Stimulated activated naive CD8-positive, alpha-beta T cell treated with anti-CD3 and anti-CD28 coated beads, Interleukin-15, Interleukin-2, amounts not matched to agents 100 ng/mL and 50 ng/mL, for 24 hours (primary cell): Measurements from ENCODE around the gene MAGI2.
"Not testable (repeated sequence)": the region's sequence is repeated elsewhere in the genome, so short reads cannot be mapped to it uniquely, and the experiment has no call there.

ENCODE experiments used
- H3K27ac Mint-ChIP-seq: one replicate; pipeline ENCODE4 v1.8.0; 2021; ENCODE audit warnings: mild to moderate bottlenecking, mixed read lengths
- H3K27me3 Mint-ChIP-seq: one replicate; pipeline ENCODE4 v1.8.0; 2021; ENCODE audit warnings: mixed read lengths
- H3K36me3 Mint-ChIP-seq: one replicate; pipeline ENCODE4 v1.8.0; 2021; ENCODE audit warnings: low read depth, mixed read lengths
- H3K4me1 Mint-ChIP-seq: one replicate; pipeline ENCODE4 v1.8.0; 2021; ENCODE audit warnings: low read depth, mixed read lengths
- H3K4me3 Mint-ChIP-seq: one replicate; pipeline ENCODE4 v1.8.0; 2021; ENCODE audit warnings: mild to moderate bottlenecking, mixed read lengths
- H3K9me3 Mint-ChIP-seq: one replicate; pipeline ENCODE4 v1.8.0; 2021; ENCODE audit warnings: mixed read lengths

Gene MAGI2

GRCh38 chr7:79093421-79093820 is 360.0 kb downstream of the MAGI2 start:
- peaks cover 6% of the 10 kb centered on the region for H3K9me3 Mint-ChIP-seq
- no peaks in the 10 kb centered on the region for H3K27me3 Mint-ChIP-seq
- H3K36me3 Mint-ChIP-seq: no peaks in the 10 kb centered on the region
- H3K27ac Mint-ChIP-seq: no peak overlapping the region
- no peak overlapping the region for H3K4me3 Mint-ChIP-seq
- no peaks in the 10 kb centered on the region for H3K4me1 Mint-ChIP-seq

DNA sequence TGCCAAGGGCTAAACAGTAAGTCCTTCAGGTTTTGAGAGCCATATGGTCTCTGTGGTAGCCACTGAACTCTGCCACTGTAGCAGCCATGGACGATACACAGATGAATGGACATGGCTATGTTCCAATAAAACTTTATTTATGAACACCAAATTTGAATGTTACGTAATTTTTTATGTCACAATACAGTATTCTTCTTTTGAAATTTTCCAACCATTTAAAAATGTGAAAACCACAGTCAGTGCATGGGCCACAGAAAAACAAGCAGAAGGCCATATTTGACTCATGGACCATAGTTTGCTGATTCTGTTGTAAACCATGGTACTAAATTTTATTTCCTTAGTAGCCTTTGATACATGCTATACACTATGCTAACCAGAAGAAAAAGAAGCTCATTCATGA is 361.8 kb downstream of the MAGI2 start:
- Mint-ChIP-seq H3K9me3 (peaks cover 6% of the 10 kb centered on the region), H3K27ac (no peak overlapping the region), H3K4me3 (no peak overlapping the region), H3K36me3 (no peaks in the 10 kb centered on the region), H3K4me1 (no peaks in the 10 kb centered on the region), H3K27me3 (no peaks in the 10 kb centered on the region)

GRCh38 chr7:79091011-79091410 is 362.5 kb downstream of the MAGI2 start:
- Mint-ChIP-seq H3K9me3 (peaks cover 3% of the 10 kb centered on the region), H3K4me3 (no peak overlapping the region), H3K27me3 (no peaks in the 10 kb centered on the region), H3K27ac (no peak overlapping the region), H3K36me3 (no peaks in the 10 kb centered on the region), H3K4me1 (no peaks in the 10 kb centered on the region)

GRCh38 chr7:79090543-79090942 is 362.9 kb downstream of the MAGI2 start:
- H3K4me3 Mint-ChIP-seq: no peak overlapping the region
- no peaks in the 10 kb centered on the region for H3K4me1 Mint-ChIP-seq
- H3K27ac Mint-ChIP-seq: no peak overlapping the region
- H3K9me3 Mint-ChIP-seq: no peaks in the 10 kb centered on the region
- H3K27me3 Mint-ChIP-seq: no peaks in the 10 kb centered on the region
- H3K36me3 Mint-ChIP-seq: no peaks in the 10 kb centered on the region

- Mint-ChIP-seq H3K9me3 (peaks cover 3% of the 10 kb centered on the region), H3K4me1 (no peaks in the 10 kb centered on the region), H3K4me3 (no peak overlapping the region), H3K27ac (no peak overlapping the region), H3K36me3 (no peaks in the 10 kb centered on the region), H3K27me3 (no peaks in the 10 kb centered on the region)
These were observed 369.0 kb downstream of the MAGI2 start for GRCh38 chr7:79084423-79084822.

DNA sequence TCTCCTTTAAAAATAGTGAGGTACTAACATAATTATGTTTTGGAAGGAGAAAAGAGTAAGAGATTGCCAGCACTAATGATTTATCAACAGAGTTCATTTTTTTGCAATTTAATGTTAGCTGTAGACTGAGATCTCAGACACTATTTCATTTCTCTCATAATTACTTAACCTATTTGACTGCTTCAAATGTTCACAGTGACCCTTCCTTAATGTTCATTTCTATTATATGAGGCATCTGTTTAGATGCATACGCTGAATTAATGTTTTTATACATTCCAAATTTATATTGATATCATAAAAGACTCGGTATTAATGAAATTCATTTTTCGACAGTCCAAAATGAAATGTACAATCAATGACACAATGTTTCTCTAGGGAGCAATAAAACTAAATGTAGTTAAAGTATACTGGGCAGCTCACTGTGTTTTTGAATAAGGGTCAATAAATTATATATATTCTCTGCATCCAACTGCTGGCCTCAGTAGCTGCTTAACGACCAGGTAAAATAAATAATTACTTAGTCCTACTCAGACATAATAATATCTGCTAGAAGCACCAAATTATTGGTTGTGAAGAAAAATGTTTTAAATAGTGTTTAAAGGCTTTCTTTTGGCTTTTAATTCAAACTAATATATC is 373.4 kb downstream of the MAGI2 start:
- peaks cover 7% of the 10 kb centered on the region for H3K9me3 Mint-ChIP-seq
- H3K27ac Mint-ChIP-seq: no peak overlapping the region
- no peak overlapping the region for H3K4me3 Mint-ChIP-seq
- no peaks in the 10 kb centered on the region for H3K4me1 Mint-ChIP-seq
- no peaks in the 10 kb centered on the region for H3K27me3 Mint-ChIP-seq
- no peaks in the 10 kb centered on the region for H3K36me3 Mint-ChIP-seq

DNA sequence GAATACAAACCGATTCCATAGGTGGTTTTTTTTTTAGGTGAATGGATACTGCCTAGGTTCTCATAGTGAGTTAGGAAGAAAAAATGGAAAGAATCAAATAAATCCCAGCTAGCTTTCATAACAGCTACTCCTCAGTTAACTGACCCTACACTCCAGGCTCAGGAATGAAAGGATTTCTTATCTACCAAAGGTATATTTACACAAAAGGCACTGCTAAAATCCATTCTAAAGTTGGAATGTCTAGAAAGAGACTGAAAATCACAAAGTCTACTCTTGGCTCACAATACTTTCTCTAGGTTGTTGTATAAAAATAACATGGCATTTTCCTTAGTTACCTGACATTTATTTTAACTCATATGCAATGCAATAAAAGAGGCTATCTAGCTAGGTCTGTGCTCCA is 375.2 kb downstream of the MAGI2 start:
- Mint-ChIP-seq H3K36me3 (no peaks in the 10 kb centered on the region), H3K9me3 (peaks cover 7% of the 10 kb centered on the region), H3K4me1 (no peaks in the 10 kb centered on the region)

DNA sequence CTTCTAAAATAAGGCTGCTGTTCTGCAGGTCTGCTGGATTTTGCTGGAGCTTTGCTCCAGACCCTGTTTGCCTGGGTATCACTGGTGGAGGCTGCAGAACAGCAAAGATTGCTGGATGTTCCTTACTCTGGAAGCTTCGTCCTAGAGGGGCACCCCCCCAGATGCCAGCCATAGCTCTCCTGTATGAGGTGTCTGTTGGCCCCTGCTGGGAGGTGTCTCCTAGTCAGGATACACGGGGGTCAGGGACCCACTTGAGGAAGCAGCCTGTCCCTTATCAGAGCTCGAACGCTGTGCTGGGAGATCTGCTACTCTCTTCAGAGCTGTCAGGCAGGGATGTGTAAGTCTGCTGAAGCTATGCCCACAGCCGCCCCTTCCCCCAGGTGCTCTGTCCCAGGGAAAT is 382.3 kb downstream of the MAGI2 start:
- not testable (repeated sequence) for H3K4me3 Mint-ChIP-seq, H3K36me3 Mint-ChIP-seq, H3K4me1 Mint-ChIP-seq, H3K27me3 Mint-ChIP-seq, H3K27ac Mint-ChIP-seq
- H3K9me3 Mint-ChIP-seq: peaks cover 10% of the 10 kb centered on the region

More for the DNA sequence above, 375.2 kb downstream of the MAGI2 start:
- H3K27me3 Mint-ChIP-seq: no peaks in the 10 kb centered on the region
- H3K4me3 Mint-ChIP-seq: no peak overlapping the region
- no peak overlapping the region for H3K27ac Mint-ChIP-seq

- Mint-ChIP-seq H3K4me3 (no peak overlapping the region), H3K27ac (no peak overlapping the region), H3K27me3 (no peaks in the 10 kb centered on the region), H3K36me3 (no peaks in the 10 kb centered on the region), H3K9me3 (peaks cover 19% of the 10 kb centered on the region), H3K4me1 (no peaks in the 10 kb centered on the region)
These were observed 389.2 kb downstream of the MAGI2 start for GRCh38 chr7:79064187-79064823.

- Mint-ChIP-seq H3K27me3 (no peaks in the 10 kb centered on the region), H3K36me3 (no peaks in the 10 kb centered on the region), H3K4me1 (no peaks in the 10 kb centered on the region), H3K9me3 (peaks cover 19% of the 10 kb centered on the region), H3K27ac (no peak overlapping the region), H3K4me3 (no peak overlapping the region)
These were observed 390.3 kb downstream of the MAGI2 start for GRCh38 chr7:79063019-79063698.

DNA sequence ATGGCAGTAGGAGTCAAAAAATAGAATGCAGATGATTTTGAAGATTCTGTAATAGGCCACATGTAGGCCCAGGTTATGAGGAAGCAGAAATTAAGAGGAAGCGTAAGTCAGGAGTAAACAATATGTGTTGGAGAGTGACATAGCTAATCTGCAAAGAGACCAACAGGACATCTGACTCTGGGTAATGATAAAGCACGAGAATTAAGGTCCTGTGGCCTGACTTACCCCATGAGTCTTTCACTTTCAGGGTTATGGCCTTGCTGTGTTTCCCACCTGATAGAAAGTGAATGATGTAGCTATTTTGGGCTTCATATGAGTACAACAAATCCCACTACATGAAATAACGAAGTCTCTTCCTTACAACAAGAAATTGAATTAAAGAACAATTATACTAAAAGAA is 393.0 kb downstream of the MAGI2 start:
- Mint-ChIP-seq H3K9me3 (peaks cover 15% of the 10 kb centered on the region), H3K4me3 (no peak overlapping the region), H3K4me1 (no peaks in the 10 kb centered on the region), H3K36me3 (no peaks in the 10 kb centered on the region), H3K27me3 (no peaks in the 10 kb centered on the region), H3K27ac (no peak overlapping the region)

DNA sequence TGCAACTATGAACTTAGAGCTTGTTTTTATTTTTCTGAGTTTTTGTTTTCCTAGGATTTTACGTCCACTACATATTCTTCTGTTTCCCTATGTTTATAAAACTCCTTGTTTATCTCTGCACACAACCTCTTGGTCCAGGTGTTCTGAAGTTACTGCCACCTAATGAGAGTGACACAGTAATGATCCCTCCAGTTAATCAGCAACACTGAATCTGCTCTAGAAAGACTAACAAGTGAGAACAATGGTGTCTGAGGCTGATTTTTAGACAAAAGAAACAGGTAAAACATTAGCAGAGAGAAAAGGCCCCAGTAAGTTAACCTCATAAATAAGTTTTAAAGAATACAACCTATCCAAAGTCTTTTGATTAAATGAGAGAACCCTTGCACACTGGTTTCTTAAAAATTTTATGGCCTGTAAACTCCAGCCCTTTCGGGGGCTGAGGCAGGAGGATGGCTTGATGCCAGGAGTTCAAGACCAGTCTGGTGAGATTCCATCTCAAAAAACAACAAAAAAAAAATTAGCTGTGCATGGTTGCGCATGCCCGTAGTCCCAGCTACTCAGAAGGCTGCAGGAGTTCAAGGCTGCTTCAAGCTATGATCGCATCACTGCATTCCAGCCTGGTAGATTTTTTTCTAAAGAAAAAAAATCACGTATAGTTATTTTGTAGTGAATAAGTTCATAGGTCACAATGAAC is 397.6 kb downstream of the MAGI2 start:
- peaks cover 9% of the 10 kb centered on the region for H3K9me3 Mint-ChIP-seq
- H3K36me3 Mint-ChIP-seq: no peaks in the 10 kb centered on the region
- H3K4me3 Mint-ChIP-seq: no peak overlapping the region
- H3K27me3 Mint-ChIP-seq: no peaks in the 10 kb centered on the region
- H3K27ac Mint-ChIP-seq: no peak overlapping the region
- H3K4me1 Mint-ChIP-seq: no peaks in the 10 kb centered on the region

DNA sequence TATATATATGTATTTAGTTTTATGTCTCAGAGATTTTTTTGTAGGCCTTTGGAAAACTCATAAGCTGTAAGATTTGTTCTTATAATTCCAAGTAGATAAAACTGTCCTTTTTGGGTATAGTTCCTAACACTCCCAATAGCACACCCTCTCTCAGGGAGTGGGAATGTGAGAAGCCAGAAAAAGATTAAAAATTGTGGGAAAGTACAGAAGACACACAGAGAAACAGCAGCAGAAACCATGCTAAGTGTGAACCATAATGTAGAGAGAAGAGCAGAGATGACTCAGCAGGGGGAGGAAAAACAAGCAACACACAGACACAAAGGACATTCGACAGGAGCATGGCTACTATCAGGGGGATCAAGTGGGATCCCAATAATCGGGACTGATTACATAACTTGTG is 401.6 kb downstream of the MAGI2 start:
- H3K4me3 Mint-ChIP-seq: no peak overlapping the region
- peaks cover 7% of the 10 kb centered on the region for H3K9me3 Mint-ChIP-seq
- no peaks in the 10 kb centered on the region for H3K36me3 Mint-ChIP-seq
- H3K27ac Mint-ChIP-seq: no peak overlapping the region
- H3K27me3 Mint-ChIP-seq: no peaks in the 10 kb centered on the region
- H3K4me1 Mint-ChIP-seq: no peaks in the 10 kb centered on the region

DNA sequence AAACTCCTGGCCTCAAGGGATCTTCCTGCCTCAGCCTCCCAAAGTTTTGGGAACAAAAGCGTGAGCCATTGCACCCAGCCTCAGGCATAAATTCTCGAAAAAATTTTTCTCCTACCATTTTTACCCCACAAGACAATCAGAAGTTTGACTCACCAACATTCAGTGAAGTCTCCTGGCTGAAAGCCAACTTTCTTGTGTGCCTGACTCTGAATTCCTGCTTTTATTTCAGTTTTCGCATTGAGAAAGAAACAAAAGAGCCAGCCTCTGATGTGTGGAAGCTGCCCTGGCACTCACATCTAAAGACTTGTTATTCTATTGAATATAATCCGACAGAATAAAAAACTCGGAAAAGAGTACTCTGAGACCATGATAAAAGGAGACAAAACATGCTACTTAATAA is 402.9 kb downstream of the MAGI2 start:
- no peak overlapping the region for H3K4me3 Mint-ChIP-seq
- no peaks in the 10 kb centered on the region for H3K4me1 Mint-ChIP-seq
- H3K27me3 Mint-ChIP-seq: no peaks in the 10 kb centered on the region
- H3K36me3 Mint-ChIP-seq: no peaks in the 10 kb centered on the region
- peaks cover 7% of the 10 kb centered on the region for H3K9me3 Mint-ChIP-seq
- no peak overlapping the region for H3K27ac Mint-ChIP-seq

- no peaks in the 10 kb centered on the region for H3K36me3 Mint-ChIP-seq
- H3K27ac Mint-ChIP-seq: no peak overlapping the region
- H3K9me3 Mint-ChIP-seq: no peaks in the 10 kb centered on the region
- H3K4me3 Mint-ChIP-seq: no peak overlapping the region
- no peaks in the 10 kb centered on the region for H3K27me3 Mint-ChIP-seq
- no peaks in the 10 kb centered on the region for H3K4me1 Mint-ChIP-seq
These were observed 407.4 kb downstream of the MAGI2 start for GRCh38 chr7:79046061-79046460.
